Breast epithelium (tissue), 4 donors: ENCODE results near the gene TSKS. TPM values are rescaled to one million over a fixed set of nuclear protein-coding genes. Genes with fewer than 3 reads are reported as not detected.

ENCODE experiments used
- DNase-seq, 2 donors: peaks; one replicate each; pipeline ENCODE4 v3.0.0-alpha.2; 2019; ENCODE audit warnings: low spot score in 2 of 2
- H3K27ac ChIP-seq, 2 donors: fragments of 200-600 bp; sonication (generic) in 1 of 2; one replicate each; pipeline ENCODE4 v1.5.1; 2016 to 2019; ENCODE audit warnings: mild to moderate bottlenecking in 1 of 2
- H3K27me3 ChIP-seq, 2 donors: fragments of 200-600 bp; sonication (generic) in 1 of 2; one replicate each; pipeline versions ENCODE4 v1.5.1 to v1.6.0; 2017 to 2019; ENCODE audit warnings: control low read depth in 1 of 2, mild to moderate bottlenecking in 1 of 2
- H3K36me3 ChIP-seq: fragments of 200-600 bp; one replicate; pipeline ENCODE4 v1.5.1; 2019
- H3K4me1 ChIP-seq, 2 donors: fragments of 200-600 bp; sonication (generic); one replicate each; pipeline ENCODE4 v1.5.1; 2016 to 2019; ENCODE audit warnings: control low read depth in 1 of 2
- H3K4me3 ChIP-seq, 3 donors: fragments of 200-600 bp; sonication (generic); 1 replicate in 2 of 3; 2 replicates in 1 of 3; pipeline ENCODE4 v1.5.1; 2016 to 2019; ENCODE audit warnings: mild to moderate bottlenecking in 3 of 3, moderate library complexity in 2 of 3
- H3K9me3 ChIP-seq, 2 donors: fragments of 200-600 bp; sonication (generic) in 1 of 2; one replicate each; pipeline ENCODE4 v1.5.1; 2016 to 2019; ENCODE audit warnings: control low read depth in 1 of 2
- CTCF ChIP-seq, 3 donors: fragments of 450-650 bp; IDR thresholded peaks; one replicate each; pipeline ENCODE4 v1.5.1; 2016 to 2017; ENCODE audit warnings: antibody characterized with exemption in 3 of 3, mild to moderate bottlenecking in 3 of 3, moderate library complexity in 3 of 3
- POLR2A ChIP-seq: fragments of 450-650 bp; IDR thresholded peaks from one replicate; pipeline ENCODE4 v1.6.1; 2016; ENCODE audit warnings: antibody characterized with exemption, mild to moderate bottlenecking, moderate library complexity
- POLR2AphosphoS5 ChIP-seq, 3 donors: sonication (generic); formaldehyde crosslinking; IDR thresholded peaks; one replicate each; pipeline ENCODE4 v1.6.1; 2017; ENCODE audit warnings: antibody characterized with exemption in 3 of 3
- intact Hi-C: fragments of 100-400 bp; cut with DNase I; formaldehyde crosslinking; loops from one replicate; pipeline ENCODE4 v1.15.1; 2023; ENCODE audit warnings: low total_unique reads
- total RNA-seq, 3 donors: library from RNA; depleted of rRNA; stranded (reverse); fragments of >200 nt; gene quantifications; one replicate each; pipeline ENCODE4 v1.1.0, GENCODE V29; 2016

The TSKS gene
- total RNA-seq, 3 donors from 2014 or later = 0.33 to 0.96 TPM; not detected in 1

GRCh38 chr19:49808711-49809159 is 45.6 kb upstream of the TSKS start:
- Histone ChIP-seq H3K4me3 (peak overlapping the region; percentile 73 to 96 (median 76)), H3K36me3 (no peaks in the 10 kb centered on the region), H3K27ac (peak overlapping the region; percentile 92 to 98), H3K27me3 (no peaks in the 10 kb centered on the region), H3K4me1 (peaks cover 7 to 14% of the 10 kb centered on the region in 2 donors), H3K9me3 (no peaks in the 10 kb centered on the region)
- TF ChIP-seq POLR2A = peak; percentile 35
- TF ChIP-seq CTCF (IDR thresholded peaks at IDR 0.05) = no peak
- peak in 2 of 3 donors; percentile 21 to 30 for TF ChIP-seq POLR2AphosphoS5 (IDR thresholded peaks at IDR 0.05)
- intact Hi-C loops = no loop called here
- peak; percentile 90 to 98 for DNase-seq

GRCh38 chr19:49807904-49808675 is 45.0 kb upstream of the TSKS start:
- Histone ChIP-seq H3K9me3 (no peaks in the 10 kb centered on the region), H3K36me3 (no peaks in the 10 kb centered on the region), H3K27me3 (no peaks in the 10 kb centered on the region), H3K4me3 (peak overlapping the region; percentile 73 to 96 (median 76)), H3K27ac (peak overlapping the region; percentile 92 to 98), H3K4me1 (peaks cover 7 to 14% of the 10 kb centered on the region in 2 donors)
- DNase-seq = no peak
- TF ChIP-seq POLR2A (no peak), CTCF (IDR thresholded peaks at IDR 0.05) (no peak), POLR2AphosphoS5 (IDR thresholded peaks at IDR 0.05) (no peak)
- intact Hi-C loops = no loop called here

GRCh38 chr19:49807058-49807903 is 44.2 kb upstream of the TSKS start:
- intact Hi-C loops = no loop called here
- Histone ChIP-seq H3K27ac (peak overlapping the region in 1 of 2 donors; percentile 32), H3K36me3 (no peaks in the 10 kb centered on the region), H3K4me1 (peaks cover 7 to 10% of the 10 kb centered on the region in 2 donors), H3K9me3 (no peaks in the 10 kb centered on the region), H3K4me3 (no peak overlapping the region), H3K27me3 (no peaks in the 10 kb centered on the region)
- no peak for TF ChIP-seq CTCF (IDR thresholded peaks at IDR 0.05)
- no peak for TF ChIP-seq POLR2AphosphoS5 (IDR thresholded peaks at IDR 0.05)
- no peak for TF ChIP-seq POLR2A
- DNase-seq = no peak

GRCh38 chr19:49806620-49806959 is 43.5 kb upstream of the TSKS start:
- H3K4me1 ChIP-seq = peaks cover 7% of the 10 kb centered on the region in 2 donors
- no peaks in the 10 kb centered on the region for H3K36me3 ChIP-seq
- H3K27ac ChIP-seq = no peak overlapping the region
- H3K27me3 ChIP-seq = no peaks in the 10 kb centered on the region
- intact Hi-C loops = no loop called here
- no peak overlapping the region for H3K4me3 ChIP-seq
- TF ChIP-seq POLR2AphosphoS5 (IDR thresholded peaks at IDR 0.05) = no peak
- no peak for TF ChIP-seq POLR2A
- TF ChIP-seq CTCF (IDR thresholded peaks at IDR 0.05) = no peak
- no peak for DNase-seq
- no peaks in the 10 kb centered on the region for H3K9me3 ChIP-seq
